Peyer's patch (tissue), 4 donors: ENCODE results near the gene FBLN5.

Experiments
- CTCF ChIP-seq, 6 experiments: fragments of 450-650 bp in 4 of 6; fragments of 200-600 bp in 2 of 6; sonication (generic) in 1 of 6; IDR thresholded peaks; one replicate each; pipeline ENCODE4 v1.5.1; 2017 to 2019; ENCODE audit warnings: antibody characterized with exemption in 6 of 6, mild to moderate bottlenecking in 3 of 6, moderate library complexity in 1 of 6
- POLR2A ChIP-seq, 2 donors: fragments of 450-650 bp; IDR thresholded peaks; one replicate each; pipeline ENCODE4 v1.5.1; 2017; ENCODE audit warnings: antibody characterized with exemption in 2 of 2, mild to moderate bottlenecking in 2 of 2, moderate library complexity in 2 of 2

DNA sequence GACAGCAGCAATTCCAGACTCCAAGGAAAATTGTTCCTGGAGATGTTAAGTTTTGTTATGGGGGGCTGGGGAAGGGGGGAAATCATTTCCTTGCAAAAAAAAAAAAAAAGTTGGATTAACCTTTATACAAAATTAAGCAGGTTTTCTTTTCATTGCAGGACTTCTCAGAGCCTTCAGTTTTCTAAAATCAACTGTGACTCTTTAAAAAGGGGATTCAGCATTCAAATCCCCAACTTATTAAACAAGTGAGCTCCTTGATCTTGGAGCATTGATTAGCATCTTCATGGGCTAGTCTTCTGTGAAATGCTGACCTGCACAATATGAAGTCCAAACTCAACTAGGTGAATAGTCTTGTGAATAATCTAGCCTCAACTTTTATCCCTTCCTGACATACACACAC, 87.3 kb downstream of the FBLN5 start:
- TF ChIP-seq POLR2A (IDR thresholded peaks at IDR 0.05) (no peak), CTCF (IDR thresholded peaks at IDR 0.05) (no peak)
